HG03460 (cell line): ENCODE data around the gene RHOBTB3.
"Not testable (repeated sequence)": the region's sequence is repeated elsewhere in the genome, so short reads cannot be mapped to it uniquely, and the experiment has no call there.

Source experiments
- ATAC-seq: cut with Tn5 transposase; IDR thresholded peaks from one replicate; pipeline ENCODE4 v1.9.1; 2021; ENCODE audit not compliant: unreplicated experiment

The RHOBTB3 gene, protein sequence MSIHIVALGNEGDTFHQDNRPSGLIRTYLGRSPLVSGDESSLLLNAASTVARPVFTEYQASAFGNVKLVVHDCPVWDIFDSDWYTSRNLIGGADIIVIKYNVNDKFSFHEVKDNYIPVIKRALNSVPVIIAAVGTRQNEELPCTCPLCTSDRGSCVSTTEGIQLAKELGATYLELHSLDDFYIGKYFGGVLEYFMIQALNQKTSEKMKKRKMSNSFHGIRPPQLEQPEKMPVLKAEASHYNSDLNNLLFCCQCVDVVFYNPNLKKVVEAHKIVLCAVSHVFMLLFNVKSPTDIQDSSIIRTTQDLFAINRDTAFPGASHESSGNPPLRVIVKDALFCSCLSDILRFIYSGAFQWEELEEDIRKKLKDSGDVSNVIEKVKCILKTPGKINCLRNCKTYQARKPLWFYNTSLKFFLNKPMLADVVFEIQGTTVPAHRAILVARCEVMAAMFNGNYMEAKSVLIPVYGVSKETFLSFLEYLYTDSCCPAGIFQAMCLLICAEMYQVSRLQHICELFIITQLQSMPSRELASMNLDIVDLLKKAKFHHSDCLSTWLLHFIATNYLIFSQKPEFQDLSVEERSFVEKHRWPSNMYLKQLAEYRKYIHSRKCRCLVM

DNA sequence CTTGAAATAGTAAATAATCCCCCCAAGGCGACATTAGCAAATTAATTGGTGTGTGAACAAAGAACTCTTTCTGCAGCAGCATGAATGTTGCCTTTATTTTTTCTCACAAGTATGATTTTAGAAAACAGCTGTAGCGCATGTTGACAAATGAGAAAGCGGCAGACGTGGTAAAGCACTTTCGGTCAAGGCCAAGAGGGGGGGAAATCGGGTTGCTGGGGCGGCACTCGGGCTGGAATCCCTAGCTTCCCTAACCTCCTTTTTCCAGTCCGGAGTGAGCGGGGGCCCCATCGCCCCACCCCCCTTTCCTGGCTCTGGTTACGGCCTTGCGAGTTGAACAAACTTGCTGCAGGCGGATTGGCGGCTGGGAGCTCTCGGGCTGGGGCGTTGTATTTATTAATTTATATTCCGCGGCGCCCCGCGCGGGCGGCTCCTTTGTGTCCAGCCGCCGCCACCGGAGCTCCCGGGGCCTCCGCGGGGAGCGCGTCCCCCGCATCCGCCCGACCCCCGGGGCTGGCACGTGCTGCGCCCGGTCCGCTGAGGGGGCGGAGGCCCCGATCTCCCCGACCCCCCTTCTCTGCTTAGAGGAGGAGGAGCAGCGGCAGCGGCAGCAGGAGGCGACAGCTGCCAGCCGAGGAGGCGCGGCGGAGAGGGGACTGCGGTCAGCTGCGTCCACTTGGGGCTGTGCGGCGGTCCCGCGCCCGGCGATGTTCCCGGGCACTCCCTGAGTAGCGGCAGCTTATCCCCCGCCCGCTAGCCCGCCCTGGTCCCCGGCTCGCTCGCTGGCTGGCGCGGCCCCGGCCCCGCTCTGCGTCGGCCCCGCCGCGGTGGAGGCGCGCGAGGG, at the start of gene RHOBTB3:
RHOBTB3 (plus strand) TSS at position 607 of the 841 bp plus-strand sequence. CDS start 347 bp downstream, outside the sequence.
- ATAC-seq, result peak; percentile 31

- no peak for ATAC-seq
These were observed 48.2 kb upstream of the RHOBTB3 start, which contains the start of gene SPATA9 for GRCh38 chr5:95682891-95683290. SPATA9 (minus strand) TSS chr5:95682991; CDS start chr5:95682854, 137 bp downstream.

DNA sequence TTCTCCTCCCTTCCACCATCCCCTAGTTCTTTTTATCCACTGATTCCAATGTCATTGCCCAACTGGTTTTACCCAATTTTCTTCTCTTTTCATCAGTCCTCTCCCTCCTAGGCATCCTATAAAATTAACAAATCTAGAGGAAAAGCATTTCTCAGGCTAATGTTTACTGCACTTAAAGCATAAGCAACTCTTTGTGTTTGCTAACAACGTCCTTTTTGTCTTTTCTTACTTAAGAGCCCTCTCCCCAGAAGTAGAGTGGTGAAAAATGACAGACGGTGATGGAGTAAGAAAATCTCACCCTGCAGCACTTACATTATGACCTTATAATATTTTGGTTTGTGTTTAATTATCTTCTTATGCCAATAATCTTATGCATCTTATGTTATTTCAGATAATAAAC, 46.8 kb upstream of the RHOBTB3 start:
- ATAC-seq, result no peak

GRCh38 chr5:95686651-95687050, 44.5 kb upstream of the RHOBTB3 start:
- no peak for ATAC-seq

GRCh38 chr5:95689680-95690079, 41.5 kb upstream of the RHOBTB3 start:
- ATAC-seq, result no peak

- no peak for ATAC-seq
These were observed 40.8 kb upstream of the RHOBTB3 start for GRCh38 chr5:95690333-95690732.

GRCh38 chr5:95697781-95698681, 33.1 kb upstream of the RHOBTB3 start:
- ATAC-seq, result no peak

GRCh38 chr5:95699337-95699736, 31.8 kb upstream of the RHOBTB3 start:
- no peak for ATAC-seq

DNA sequence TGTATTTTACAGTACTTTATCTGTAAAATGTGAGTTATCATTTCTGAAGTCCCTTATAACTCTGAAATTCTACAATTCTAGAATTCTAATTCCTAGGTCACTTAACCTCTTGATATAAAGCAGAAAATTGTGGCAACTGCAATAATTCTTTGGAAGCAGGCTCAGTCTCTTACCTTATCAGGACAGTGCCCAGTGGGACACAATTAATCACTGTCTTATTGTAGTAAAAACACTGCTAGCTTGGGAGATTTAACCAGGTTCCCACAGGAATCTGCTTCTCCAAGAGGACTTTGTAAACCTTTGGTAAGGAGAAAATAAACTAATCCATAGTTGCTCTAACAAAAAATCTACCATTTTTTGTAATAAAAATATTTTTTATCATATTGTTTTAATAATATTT, 30.1 kb upstream of the RHOBTB3 start:
- no peak for ATAC-seq

GRCh38 chr5:95704150-95704549, 27.0 kb upstream of the RHOBTB3 start:
- no peak for ATAC-seq

DNA sequence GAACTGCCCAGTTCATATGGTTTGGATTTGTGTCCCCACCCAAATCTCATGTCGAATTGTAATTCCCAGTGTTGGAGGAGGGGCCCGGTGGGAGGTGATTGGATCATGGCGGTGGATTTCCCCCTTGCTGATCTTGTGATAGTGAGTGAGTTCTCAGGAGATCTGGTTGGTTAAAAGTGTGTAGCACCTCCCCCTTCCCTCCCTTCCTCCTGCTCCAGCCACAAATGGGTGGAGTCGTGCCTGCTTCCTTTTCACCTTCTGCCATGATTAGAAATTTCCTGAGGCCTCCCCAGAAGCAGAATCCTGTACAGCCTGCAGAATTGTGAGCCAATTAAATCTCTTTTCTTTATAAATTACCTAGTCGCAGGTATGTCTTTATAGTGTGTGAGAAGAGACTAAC, 24.9 kb upstream of the RHOBTB3 start:
- not testable (repeated sequence) for ATAC-seq

DNA sequence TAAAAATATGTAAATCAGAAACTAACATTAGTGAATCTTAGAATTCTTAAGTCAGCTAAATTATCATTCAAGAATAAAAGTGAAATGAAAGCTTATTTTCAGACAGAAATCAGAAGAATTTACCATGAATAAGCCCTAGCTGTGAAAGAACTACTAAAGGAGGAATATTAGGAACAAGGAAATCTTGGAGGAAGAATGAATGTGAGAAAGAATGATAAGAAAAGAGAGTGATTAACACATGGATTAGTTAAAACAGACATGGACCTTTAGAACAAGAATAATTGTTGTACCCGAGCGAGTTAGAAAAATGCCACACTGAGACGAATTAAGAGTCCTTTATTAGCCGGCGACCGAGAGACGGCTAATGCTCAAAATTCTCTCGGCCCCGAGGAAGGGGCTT, 24.1 kb upstream of the RHOBTB3 start:
- ATAC-seq, result no peak

DNA sequence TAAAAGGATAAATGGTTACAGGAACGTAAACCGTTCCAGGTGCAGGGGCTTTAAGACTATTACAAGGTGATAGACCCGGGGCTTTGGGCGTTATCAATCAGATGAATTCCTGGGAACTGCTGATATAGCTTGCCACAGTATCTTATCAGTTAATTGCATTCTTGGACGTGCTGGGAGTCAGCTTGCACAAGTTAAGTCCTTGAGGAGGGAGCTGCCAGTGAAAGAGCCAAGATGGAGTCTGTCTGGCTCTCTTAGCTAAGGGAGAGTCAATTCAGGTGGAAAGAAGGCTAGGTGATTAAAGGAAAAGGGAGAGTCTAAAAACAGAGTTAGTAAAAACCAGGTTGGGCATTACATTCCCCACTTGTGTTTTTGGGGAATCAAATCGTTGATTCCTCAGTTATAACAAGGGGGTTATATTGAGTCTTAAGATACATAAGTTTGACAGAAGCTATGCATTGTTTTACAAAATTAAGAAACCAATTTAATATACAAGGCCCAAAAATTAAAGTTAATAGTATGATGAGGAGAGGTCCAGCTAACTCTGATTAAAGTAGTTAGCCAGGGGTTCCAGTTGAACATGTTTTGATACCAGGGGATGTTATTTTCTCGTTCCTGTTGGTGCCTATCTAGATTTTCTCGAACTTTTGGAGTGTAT, 23.5 kb upstream of the RHOBTB3 start:
- not testable (repeated sequence) for ATAC-seq

GRCh38 chr5:95708876-95709275, 22.3 kb upstream of the RHOBTB3 start:
- no peak for ATAC-seq

DNA sequence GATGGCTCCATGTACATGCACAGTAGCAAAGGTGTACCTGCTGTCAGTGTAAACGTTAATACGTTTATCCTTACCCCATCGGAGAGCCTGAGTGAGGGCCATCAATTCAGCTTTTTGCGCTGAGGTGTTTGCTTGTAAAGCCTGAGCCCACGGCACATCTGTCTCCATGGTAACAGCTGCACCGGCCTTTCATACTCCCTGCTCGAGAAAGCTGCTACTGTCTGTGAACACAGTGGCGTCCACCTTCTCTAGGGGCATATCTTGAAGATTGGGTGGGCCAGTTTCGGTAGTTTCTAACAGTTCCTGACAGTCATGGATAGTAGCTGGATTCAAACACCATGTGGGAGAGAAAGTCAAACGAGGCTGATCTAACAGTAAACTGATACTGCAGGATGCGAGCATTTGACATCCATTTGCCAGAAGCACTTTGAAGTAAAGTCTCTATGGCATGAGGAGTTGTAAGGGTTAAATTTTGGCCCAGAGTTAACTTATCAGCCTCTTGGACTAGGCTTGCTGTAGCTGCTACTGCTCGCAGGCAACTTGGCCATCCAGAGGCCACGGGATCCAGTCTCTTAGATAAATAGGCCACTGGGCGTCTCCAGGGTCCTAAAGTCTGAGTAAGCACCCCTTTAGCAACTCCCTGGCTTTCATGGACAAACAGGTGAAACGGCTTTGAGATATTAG, 21.0 kb upstream of the RHOBTB3 start:
- no peak for ATAC-seq

DNA sequence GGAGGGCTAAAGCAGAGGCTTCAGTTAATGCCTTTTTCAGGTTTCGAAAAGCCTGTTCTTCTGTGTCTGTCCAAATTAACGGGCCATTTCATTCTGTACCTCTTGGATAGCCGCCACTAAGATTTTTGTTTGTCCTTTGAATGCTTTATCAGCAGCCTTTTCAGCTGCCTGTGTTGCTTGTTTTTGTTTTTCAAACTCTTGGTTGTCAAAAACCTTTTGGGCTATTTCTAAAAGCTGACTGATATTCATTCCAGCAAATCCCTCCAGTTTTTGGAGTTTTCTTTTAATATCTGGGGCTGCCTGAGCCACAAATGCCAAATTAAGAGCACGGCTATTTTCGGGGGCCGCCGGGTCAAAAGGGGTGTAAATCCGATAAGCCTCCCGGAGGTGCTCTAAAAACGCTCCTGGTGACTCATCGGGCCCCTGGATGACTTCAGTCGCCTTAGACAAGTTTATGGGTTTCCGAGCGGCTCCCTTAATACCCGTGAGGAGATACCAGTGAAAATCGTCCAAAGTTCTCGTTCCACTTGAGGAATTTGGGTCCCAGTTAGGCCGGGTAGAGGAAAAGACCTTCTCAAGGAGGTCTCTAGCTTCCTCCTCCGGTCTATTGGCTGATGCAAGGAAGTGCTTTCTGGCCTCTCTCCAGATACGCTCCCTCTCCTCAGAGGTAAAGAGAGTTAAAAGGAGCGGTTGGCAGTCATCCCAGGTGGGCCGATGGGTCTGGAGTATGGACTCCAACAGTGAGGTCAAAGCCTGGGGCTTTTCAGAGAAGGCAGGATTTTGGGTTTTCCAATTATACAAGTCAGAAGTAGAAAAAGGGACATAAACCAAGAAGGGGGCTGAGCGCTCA, 20.3 kb upstream of the RHOBTB3 start:
- ATAC-seq, result not testable (repeated sequence)

DNA sequence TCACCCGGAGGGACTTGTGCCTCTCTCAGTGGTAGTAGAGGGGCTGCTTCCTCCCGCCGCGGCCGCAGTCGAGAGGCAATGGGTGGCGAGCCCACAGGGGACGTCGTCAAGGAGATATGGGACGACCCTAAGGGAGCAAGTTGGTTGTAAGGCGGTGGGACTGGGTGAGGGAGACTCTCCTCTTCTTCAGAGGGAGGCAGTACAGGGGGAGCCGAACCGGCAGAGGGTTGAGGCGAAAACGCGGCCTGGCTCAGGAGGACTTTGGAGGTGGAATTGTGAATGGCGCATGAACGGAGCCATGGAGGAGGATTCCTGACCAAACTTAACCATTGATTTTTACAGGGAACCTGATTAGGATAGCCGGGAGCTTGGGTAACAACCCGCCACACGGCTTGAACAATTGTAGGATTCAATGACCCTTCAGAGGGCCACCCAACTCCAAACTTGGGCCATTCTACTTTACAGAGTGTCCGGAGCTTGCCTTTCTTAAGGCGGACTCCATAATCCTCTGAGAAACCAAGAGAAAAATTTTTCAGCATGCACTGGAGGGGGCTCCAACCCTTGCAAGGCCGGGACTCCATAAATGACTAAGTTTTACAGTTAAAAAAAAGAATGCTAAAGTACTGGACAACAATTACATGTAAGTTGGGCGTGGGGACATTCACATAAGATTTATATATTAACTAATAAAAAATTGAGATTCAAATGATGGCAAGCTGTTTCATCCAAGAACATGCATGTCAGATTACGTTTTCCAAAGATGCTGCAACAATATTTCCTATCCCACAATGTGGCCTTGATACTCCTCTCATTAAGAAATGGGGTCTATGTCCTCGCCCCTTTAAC, 19.4 kb upstream of the RHOBTB3 start:
- ATAC-seq, result no peak
